Measurements from ENCODE around the gene CLPX. TPM values are rescaled to one million over a fixed set of nuclear protein-coding genes. Genes with fewer than 3 reads are reported as not detected.

The CLPX gene
- total and polyA plus RNA-seq, 3 experiments from 2014 or later, result 28.9 to 65.6 (median 60.5) TPM

- H3K27me3 Mint-ChIP-seq, result peaks cover 0 to 2% of the 10 kb centered on the region in 2 donors
- Histone ChIP-seq H3K4me3 (ENCODE audit: low read length) (no peak overlapping the region), H3K27ac (ENCODE audit: low read depth, low read length) (no peak overlapping the region), H3K4me1 (ENCODE audit: insufficient read depth, low read length) (no peaks in the 10 kb centered on the region), H3K36me3 (ENCODE audit: insufficient read depth, low read length) (no peaks in the 10 kb centered on the region), H3K27me3 (ENCODE audit: insufficient read depth, low read length, poor library complexity, severe bottlenecking) (no peaks in the 10 kb centered on the region), H3K9me3 (ENCODE audit: low read length) (no peaks in the 10 kb centered on the region)
- POLR2A ChIA-PET, result no interaction called here
- H3K27ac Mint-ChIP-seq, result no peak overlapping the region
- H3K36me3 Mint-ChIP-seq, result no peaks in the 10 kb centered on the region
- H3K9me3 Mint-ChIP-seq, result no peaks in the 10 kb centered on the region
- H3K4me3 Mint-ChIP-seq, result no peak overlapping the region
- CTCF ChIA-PET, result interaction anchor here (0.9 kb wide), 1 partner anchor 13 kb away, joined by 3 read pairs; no protein-coding TSS in a partner anchor
- no peak for DNase-seq
- peaks cover 2 to 9% (median 5%) of the 10 kb centered on the region in 3 donors for H3K4me1 Mint-ChIP-seq
Measured at GRCh38 chr15:65221697-65222096, 36.6 kb upstream of the CLPX start.

GRCh38 chr15:65219137-65219536, 34.0 kb upstream of the CLPX start:
- DNase-seq, result no peak
- Mint-ChIP-seq H3K27me3 (no peaks in the 10 kb centered on the region), H3K9me3 (no peaks in the 10 kb centered on the region), H3K4me3 (no peak overlapping the region), H3K36me3 (no peaks in the 10 kb centered on the region), H3K27ac (no peak overlapping the region), H3K4me1 (peaks cover 2 to 9% (median 5%) of the 10 kb centered on the region in 3 donors)
- Histone ChIP-seq H3K4me3 (ENCODE audit: low read length) (no peak overlapping the region), H3K36me3 (ENCODE audit: insufficient read depth, low read length) (no peaks in the 10 kb centered on the region), H3K27ac (ENCODE audit: low read depth, low read length) (no peak overlapping the region), H3K4me1 (ENCODE audit: insufficient read depth, low read length) (no peaks in the 10 kb centered on the region), H3K9me3 (ENCODE audit: low read length) (no peaks in the 10 kb centered on the region), H3K27me3 (ENCODE audit: insufficient read depth, low read length, poor library complexity, severe bottlenecking) (no peaks in the 10 kb centered on the region)
- CTCF ChIA-PET, result no interaction called here
- POLR2A ChIA-PET, result no interaction called here

DNA sequence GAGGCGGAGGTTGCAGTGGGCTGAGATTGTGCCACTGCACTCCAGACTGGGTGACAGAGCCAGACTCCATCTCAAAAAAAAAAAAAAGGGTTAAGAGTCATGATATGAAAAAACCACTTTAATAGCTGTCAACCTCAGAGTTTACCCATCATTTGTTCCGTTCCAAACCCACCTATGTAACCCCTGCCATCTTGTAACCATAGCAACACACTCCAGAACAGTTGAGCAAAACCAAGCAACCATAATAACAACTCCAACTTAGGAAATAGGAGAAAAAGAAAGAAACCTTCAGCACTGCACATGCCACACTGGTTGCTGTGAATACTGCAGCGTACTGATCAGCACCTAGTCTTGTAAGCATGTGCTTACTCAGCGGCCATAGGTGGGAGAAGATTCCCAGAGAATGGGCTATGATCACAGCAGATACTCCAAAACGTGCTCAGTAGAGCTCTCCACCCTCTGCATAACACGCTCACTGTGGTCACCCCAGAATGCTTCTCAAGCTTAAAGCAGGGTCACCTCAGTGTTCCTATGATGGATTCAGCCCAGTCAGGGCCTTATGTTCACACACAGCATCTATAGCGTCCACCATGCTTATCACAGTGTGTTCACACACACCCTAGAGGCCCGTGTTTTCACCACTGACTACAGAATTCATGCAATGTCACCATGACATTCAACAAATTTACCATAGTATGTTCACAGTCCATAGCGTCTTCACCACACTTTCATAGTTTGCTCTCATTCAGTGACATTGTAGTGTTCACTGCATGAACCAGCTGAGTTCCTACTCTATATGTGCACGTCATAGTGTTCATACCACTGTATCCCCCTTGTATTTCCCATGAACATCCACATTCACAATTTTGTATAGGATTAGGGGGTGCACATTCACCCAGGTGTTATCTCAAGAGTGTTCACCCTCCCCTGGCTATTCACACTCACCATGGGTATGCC, 32.7 kb upstream of the CLPX start:
- H3K27ac Mint-ChIP-seq, result peak overlapping the region in 1 of 8 donors; percentile 5
- DNase-seq, result peak in 1 of 5 donors; percentile 4
- Histone ChIP-seq H3K4me1 (ENCODE audit: insufficient read depth, low read length) (no peaks in the 10 kb centered on the region), H3K27ac (ENCODE audit: low read depth, low read length) (peak overlapping the region; percentile 2), H3K4me3 (ENCODE audit: low read length) (no peak overlapping the region), H3K27me3 (ENCODE audit: insufficient read depth, low read length, poor library complexity, severe bottlenecking) (no peaks in the 10 kb centered on the region), H3K9me3 (ENCODE audit: low read length) (no peaks in the 10 kb centered on the region), H3K36me3 (ENCODE audit: insufficient read depth, low read length) (no peaks in the 10 kb centered on the region)
- peaks cover 2 to 9% (median 5%) of the 10 kb centered on the region in 3 donors for H3K4me1 Mint-ChIP-seq
- CTCF ChIA-PET, result no interaction called here
- H3K36me3 Mint-ChIP-seq, result no peaks in the 10 kb centered on the region
- H3K4me3 Mint-ChIP-seq, result no peak overlapping the region
- POLR2A ChIA-PET, result interaction anchor here (0.7 kb wide), 1 partner anchor 172 kb away, joined by 10 read pairs; no protein-coding TSS in a partner anchor
- H3K27me3 Mint-ChIP-seq, result no peaks in the 10 kb centered on the region
- H3K9me3 Mint-ChIP-seq, result no peaks in the 10 kb centered on the region

DNA sequence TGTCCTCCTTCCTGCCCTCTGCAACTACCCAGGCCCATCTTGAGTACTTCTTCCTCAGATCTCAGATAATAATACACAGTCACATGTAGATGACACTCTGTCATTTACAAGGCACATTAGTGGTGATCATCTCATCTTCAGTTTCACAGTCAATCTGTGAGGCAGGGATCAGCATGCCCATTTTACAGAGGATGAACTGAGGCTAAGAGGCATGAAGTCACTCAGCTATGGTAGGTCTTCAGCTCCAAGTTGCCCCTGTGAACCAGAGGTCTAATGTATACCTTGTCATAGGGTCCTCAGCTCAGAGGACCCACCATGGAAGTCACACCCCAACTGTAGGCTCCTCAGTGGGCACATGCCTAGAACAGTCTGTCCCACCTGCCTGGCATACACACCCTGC, 30.4 kb upstream of the CLPX start:
- no peaks in the 10 kb centered on the region for H3K9me3 ChIP-seq (ENCODE audit: low read length)
- no peak overlapping the region for H3K27ac ChIP-seq (ENCODE audit: low read depth, low read length)
- Mint-ChIP-seq H3K27ac (no peak overlapping the region), H3K4me1 (peaks cover 2 to 9% (median 5%) of the 10 kb centered on the region in 3 donors), H3K4me3 (no peak overlapping the region), H3K27me3 (no peaks in the 10 kb centered on the region), H3K9me3 (no peaks in the 10 kb centered on the region), H3K36me3 (no peaks in the 10 kb centered on the region)
- CTCF ChIA-PET, result no interaction called here
- no peak overlapping the region for H3K4me3 ChIP-seq (ENCODE audit: low read length)
- no peak for DNase-seq
- H3K27me3 ChIP-seq (ENCODE audit: insufficient read depth, low read length, poor library complexity, severe bottlenecking), result no peaks in the 10 kb centered on the region
- no peaks in the 10 kb centered on the region for H3K36me3 ChIP-seq (ENCODE audit: insufficient read depth, low read length)
- POLR2A ChIA-PET, result no interaction called here
- no peaks in the 10 kb centered on the region for H3K4me1 ChIP-seq (ENCODE audit: insufficient read depth, low read length)

DNA sequence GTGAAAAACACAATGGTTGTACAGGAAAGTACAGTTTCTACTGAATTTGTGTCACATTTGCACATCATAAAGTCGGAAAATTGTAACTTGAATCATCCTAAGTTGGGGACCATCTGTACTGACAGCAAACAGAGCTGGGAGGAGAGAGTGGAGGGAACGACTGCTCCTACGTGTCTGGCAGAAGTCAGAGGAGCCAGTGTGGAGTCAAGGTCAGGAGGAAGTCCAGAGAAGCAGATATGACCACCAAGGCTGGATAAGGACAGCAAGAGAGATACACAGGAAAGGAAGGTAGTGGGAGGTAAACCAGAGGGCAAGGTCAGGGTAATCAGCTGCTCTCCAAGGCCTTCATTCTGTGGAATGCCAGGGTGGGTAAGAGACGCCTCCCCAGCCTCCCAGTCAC, 28.9 kb upstream of the CLPX start:
- Histone ChIP-seq H3K4me1 (ENCODE audit: insufficient read depth, low read length) (no peaks in the 10 kb centered on the region), H3K9me3 (ENCODE audit: low read length) (no peaks in the 10 kb centered on the region), H3K4me3 (ENCODE audit: low read length) (no peak overlapping the region), H3K27ac (ENCODE audit: low read depth, low read length) (no peak overlapping the region), H3K27me3 (ENCODE audit: insufficient read depth, low read length, poor library complexity, severe bottlenecking) (no peaks in the 10 kb centered on the region), H3K36me3 (ENCODE audit: insufficient read depth, low read length) (no peaks in the 10 kb centered on the region)
- H3K36me3 Mint-ChIP-seq, result no peaks in the 10 kb centered on the region
- no peak overlapping the region for H3K4me3 Mint-ChIP-seq
- no peak for DNase-seq
- POLR2A ChIA-PET, result no interaction called here
- peaks cover 2 to 9% (median 5%) of the 10 kb centered on the region in 3 donors for H3K4me1 Mint-ChIP-seq
- no peak overlapping the region for H3K27ac Mint-ChIP-seq
- H3K9me3 Mint-ChIP-seq, result no peaks in the 10 kb centered on the region
- CTCF ChIA-PET, result no interaction called here
- H3K27me3 Mint-ChIP-seq, result peaks cover 0 to 3% of the 10 kb centered on the region in 2 donors

- CTCF ChIA-PET, result no interaction called here
- DNase-seq, result no peak
Measured at GRCh38 chr15:65213241-65213640, 28.1 kb upstream of the CLPX start.

DNA sequence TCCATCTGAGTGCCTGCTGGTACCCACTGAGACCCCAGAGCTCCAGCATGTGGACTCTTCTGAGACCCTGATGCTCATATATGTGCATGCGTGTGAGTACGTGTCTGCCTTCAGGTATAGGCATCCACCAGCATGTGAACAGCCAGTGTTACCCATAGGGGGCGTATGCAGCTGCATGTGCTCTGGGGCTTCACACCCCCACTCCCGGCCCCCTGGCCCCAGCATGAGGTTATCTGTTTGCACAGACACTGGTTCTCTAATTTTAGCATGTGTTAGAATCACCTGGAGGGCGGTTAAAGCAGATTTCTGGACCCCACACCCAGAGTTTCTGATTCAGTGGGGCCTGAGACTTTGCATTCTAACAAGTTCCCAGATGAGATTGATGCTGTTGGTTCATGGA, 27.0 kb upstream of the CLPX start:
- no peaks in the 10 kb centered on the region for H3K36me3 ChIP-seq (ENCODE audit: insufficient read depth, low read length)
- no peaks in the 10 kb centered on the region for H3K36me3 Mint-ChIP-seq
- H3K4me1 ChIP-seq (ENCODE audit: insufficient read depth, low read length), result no peaks in the 10 kb centered on the region
- ChIA-PET CTCF (interaction anchor here (0.5 to 1.6 kb wide), 5 partner anchors 11 to 173 kb away, joined by 3 to 4 read pairs (median 3); partner anchors contain the start of gene PARP16), POLR2A (no interaction called here)
- H3K4me3 ChIP-seq (ENCODE audit: low read length), result no peak overlapping the region
- no peaks in the 10 kb centered on the region for H3K27me3 ChIP-seq (ENCODE audit: insufficient read depth, low read length, poor library complexity, severe bottlenecking)
- no peak overlapping the region for H3K4me3 Mint-ChIP-seq
- H3K27me3 Mint-ChIP-seq, result peaks cover 2 to 9% of the 10 kb centered on the region in 2 donors
- peak in 3 of 5 donors; percentile 18 to 59 (median 26) for DNase-seq
- no peaks in the 10 kb centered on the region for H3K4me1 Mint-ChIP-seq
- peaks cover 0 to 1% (median 0%) of the 10 kb centered on the region in 5 donors for H3K9me3 Mint-ChIP-seq
- H3K27ac Mint-ChIP-seq, result no peak overlapping the region
- H3K27ac ChIP-seq (ENCODE audit: low read depth, low read length), result no peak overlapping the region
- no peaks in the 10 kb centered on the region for H3K9me3 ChIP-seq (ENCODE audit: low read length)

More at GRCh38 chr15:65213241-65213640, 28.1 kb upstream of the CLPX start:
- Histone ChIP-seq H3K4me1 (ENCODE audit: insufficient read depth, low read length) (no peaks in the 10 kb centered on the region), H3K36me3 (ENCODE audit: insufficient read depth, low read length) (no peaks in the 10 kb centered on the region), H3K4me3 (ENCODE audit: low read length) (no peak overlapping the region), H3K9me3 (ENCODE audit: low read length) (no peaks in the 10 kb centered on the region), H3K27ac (ENCODE audit: low read depth, low read length) (no peak overlapping the region), H3K27me3 (ENCODE audit: insufficient read depth, low read length, poor library complexity, severe bottlenecking) (no peaks in the 10 kb centered on the region)
- Mint-ChIP-seq H3K4me3 (no peak overlapping the region), H3K4me1 (peaks cover 2 to 9% (median 5%) of the 10 kb centered on the region in 3 donors), H3K27me3 (peaks cover 0 to 3% of the 10 kb centered on the region in 2 donors), H3K36me3 (no peaks in the 10 kb centered on the region), H3K27ac (peak overlapping the region in 1 of 8 donors; percentile 25), H3K9me3 (no peaks in the 10 kb centered on the region)
- POLR2A ChIA-PET, result no interaction called here

DNA sequence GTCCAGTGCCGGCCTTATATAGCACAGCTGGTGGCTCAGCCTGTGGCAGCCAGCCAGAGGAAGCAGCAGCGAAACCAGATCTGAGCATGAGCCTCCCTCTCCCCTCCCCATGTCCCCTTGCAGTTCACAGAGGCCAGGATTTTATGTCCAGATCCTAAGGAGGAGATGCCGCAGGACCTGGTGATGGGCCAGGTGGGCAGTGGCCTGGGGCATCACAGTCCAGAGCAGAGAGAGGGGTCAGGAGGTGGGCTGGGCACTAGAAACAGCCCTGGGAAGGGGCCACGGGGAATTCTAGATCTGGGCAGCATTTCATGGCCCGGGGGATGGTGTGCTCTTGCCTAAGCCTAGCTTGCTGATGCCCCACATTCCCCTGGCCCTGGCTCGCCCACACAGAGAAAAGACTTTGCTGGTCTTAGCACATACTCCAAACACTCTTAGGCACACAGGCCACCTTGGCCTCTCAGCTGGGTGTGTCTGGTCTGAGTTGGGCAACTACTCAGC, 26.4 kb upstream of the CLPX start:
- Mint-ChIP-seq H3K27ac (no peak overlapping the region), H3K36me3 (no peaks in the 10 kb centered on the region), H3K27me3 (peaks cover 2 to 11% of the 10 kb centered on the region in 2 donors), H3K4me3 (no peak overlapping the region), H3K9me3 (peaks cover 0 to 1% (median 0%) of the 10 kb centered on the region in 5 donors), H3K4me1 (no peaks in the 10 kb centered on the region)
- no peak for DNase-seq
- POLR2A ChIA-PET, result no interaction called here
- no peaks in the 10 kb centered on the region for H3K9me3 ChIP-seq (ENCODE audit: low read length)
- H3K4me1 ChIP-seq (ENCODE audit: insufficient read depth, low read length), result no peaks in the 10 kb centered on the region
- CTCF ChIA-PET, result interaction anchor here (0.5 to 1.6 kb wide), 4 partner anchors 12 to 174 kb away, joined by 3 to 4 read pairs (median 4); partner anchors contain the start of gene PARP16
- H3K27me3 ChIP-seq (ENCODE audit: insufficient read depth, low read length, poor library complexity, severe bottlenecking), result no peaks in the 10 kb centered on the region
- H3K27ac ChIP-seq (ENCODE audit: low read depth, low read length), result no peak overlapping the region
- H3K4me3 ChIP-seq (ENCODE audit: low read length), result no peak overlapping the region
- no peaks in the 10 kb centered on the region for H3K36me3 ChIP-seq (ENCODE audit: insufficient read depth, low read length)
